Ammon's horn (tissue), 1 donor: Measurements from ENCODE around the gene MYMK.

ENCODE experiments used
- DNase-seq: peaks from one replicate; pipeline ENCODE4 v3.0.0-alpha.2; 2016; ENCODE audit warnings: low spot score

Gene MYMK

GRCh38 chr9:133535306-133535877 lies 10.6 kb upstream of the MYMK start:
- DNase-seq: no peak

- DNase-seq: peak; percentile 73
Measured at GRCh38 chr9:133534346-133535291, 9.9 kb upstream of the MYMK start, which contains the start of gene ADAMTSL2. ADAMTSL2 (plus strand) TSS chr9:133534704; CDS start chr9:133536713, 2,009 bp downstream.

DNA sequence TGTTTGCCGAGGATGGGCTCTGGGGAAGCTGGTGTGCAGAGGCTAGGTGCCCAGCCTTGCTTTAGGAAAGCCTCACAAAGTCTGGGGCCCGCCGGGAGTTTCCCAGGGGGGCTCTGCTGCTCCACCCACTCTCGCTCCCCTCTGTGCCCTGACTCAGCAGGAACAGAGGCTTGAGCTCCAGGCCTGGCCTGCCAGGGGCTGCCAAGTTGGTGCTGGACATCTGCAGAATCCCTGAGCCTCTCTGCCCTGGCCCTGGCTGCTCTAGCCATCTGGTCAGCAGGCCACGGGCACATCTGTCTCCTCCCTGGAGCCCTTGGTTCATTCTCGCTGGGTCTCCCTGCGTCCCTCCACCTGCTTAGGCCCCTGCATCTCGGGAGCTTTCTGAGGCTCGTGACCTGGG lies 9.1 kb upstream of the MYMK start:
- DNase-seq: peak; percentile 44

- peak; percentile 74 for DNase-seq
Measured at GRCh38 chr9:133532937-133533668, 8.3 kb upstream of the MYMK start.

GRCh38 chr9:133531293-133531692 lies 6.5 kb upstream of the MYMK start:
- DNase-seq: no peak

DNA sequence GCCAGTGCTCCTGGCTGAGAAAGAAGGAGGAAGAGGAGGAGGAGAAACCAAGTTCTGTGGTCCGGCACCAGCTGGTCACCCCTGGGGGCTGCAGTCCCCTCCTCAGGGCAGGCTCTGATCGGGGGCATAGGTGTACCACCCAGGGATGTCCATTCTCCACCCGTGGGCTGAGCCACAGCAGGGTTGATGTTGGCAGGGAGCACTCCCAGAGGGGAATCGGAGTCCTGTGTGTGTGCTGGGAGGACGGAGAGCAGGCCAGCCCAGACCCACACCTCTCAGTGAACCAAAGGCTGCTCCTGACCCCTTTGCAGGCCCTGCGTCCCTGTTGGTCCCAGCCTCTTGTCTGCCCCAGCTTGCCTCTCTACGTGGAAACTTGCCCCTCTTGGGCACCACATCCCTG lies 5.1 kb upstream of the MYMK start:
- no peak for DNase-seq

DNA sequence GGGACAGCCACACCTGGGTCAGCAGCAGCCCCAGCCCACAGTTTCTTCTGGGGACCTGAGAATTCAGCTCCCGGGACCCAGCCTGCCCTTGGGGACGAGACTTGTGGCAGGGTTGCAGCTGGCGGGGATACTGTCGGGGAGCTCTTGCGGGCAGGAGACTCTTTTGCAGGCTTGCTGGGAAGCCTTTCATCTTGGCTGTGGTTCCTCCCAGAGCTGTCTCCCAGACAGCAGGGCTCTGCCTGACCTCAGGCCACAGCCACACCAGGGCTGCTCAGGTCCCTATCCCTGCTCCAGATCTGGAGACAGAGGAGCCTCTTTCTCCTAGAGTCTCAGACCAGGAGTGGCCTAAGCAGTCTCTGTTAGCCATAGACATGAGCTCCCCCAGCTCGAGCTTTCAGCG lies 4.7 kb upstream of the MYMK start:
- no peak for DNase-seq

GRCh38 chr9:133528876-133529241 lies 4.1 kb upstream of the MYMK start:
- no peak for DNase-seq

GRCh38 chr9:133528001-133528875 lies 3.5 kb upstream of the MYMK start:
- DNase-seq: no peak

GRCh38 chr9:133527444-133527920 lies 2.7 kb upstream of the MYMK start:
- DNase-seq: peak; percentile 58

- peak; percentile 90 for DNase-seq
Measured at GRCh38 chr9:133526721-133527321, 2.1 kb upstream of the MYMK start.

GRCh38 chr9:133525677-133526076 lies 918 bp upstream of the MYMK start:
- no peak for DNase-seq

DNA sequence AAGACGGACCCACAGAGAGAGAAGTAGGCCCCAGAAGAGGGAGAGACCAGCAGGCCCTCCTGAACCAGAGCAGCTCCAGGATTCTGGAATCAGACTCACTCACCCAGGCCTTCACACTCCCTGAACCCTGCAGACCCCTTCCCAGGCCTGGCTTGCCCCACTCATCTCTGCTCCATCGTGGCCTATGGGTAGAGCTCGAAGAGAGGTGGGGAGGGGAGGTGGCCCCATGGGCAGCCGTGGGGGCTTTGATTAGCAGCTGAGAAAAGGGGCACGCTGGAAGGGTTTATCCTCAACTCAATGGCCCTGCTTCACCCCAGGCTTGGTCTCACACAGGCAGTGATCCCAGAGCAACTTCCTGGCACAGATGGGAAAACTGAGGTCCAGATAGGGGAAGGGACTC lies 613 bp downstream of the MYMK start:
- DNase-seq: no peak

DNA sequence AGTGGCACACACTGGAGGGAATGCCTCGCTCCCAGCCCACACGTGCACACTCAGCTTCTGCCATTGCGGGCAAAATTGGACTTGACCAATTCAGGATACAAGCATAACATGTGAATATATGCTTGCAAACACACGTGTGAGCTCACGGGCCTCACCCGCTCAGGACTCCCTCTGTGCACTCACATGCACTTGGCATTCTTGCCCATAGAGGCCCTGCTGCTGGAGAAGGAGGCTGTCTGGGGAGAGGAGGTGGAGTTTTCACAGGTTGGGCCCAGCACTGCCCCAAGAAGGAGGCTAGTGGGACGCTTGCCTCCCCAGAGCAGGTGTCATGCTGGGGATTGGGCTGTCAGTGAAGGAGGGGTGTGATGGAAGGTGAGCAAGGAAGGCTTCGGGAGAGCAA lies 1.7 kb downstream of the MYMK start:
- no peak for DNase-seq

DNA sequence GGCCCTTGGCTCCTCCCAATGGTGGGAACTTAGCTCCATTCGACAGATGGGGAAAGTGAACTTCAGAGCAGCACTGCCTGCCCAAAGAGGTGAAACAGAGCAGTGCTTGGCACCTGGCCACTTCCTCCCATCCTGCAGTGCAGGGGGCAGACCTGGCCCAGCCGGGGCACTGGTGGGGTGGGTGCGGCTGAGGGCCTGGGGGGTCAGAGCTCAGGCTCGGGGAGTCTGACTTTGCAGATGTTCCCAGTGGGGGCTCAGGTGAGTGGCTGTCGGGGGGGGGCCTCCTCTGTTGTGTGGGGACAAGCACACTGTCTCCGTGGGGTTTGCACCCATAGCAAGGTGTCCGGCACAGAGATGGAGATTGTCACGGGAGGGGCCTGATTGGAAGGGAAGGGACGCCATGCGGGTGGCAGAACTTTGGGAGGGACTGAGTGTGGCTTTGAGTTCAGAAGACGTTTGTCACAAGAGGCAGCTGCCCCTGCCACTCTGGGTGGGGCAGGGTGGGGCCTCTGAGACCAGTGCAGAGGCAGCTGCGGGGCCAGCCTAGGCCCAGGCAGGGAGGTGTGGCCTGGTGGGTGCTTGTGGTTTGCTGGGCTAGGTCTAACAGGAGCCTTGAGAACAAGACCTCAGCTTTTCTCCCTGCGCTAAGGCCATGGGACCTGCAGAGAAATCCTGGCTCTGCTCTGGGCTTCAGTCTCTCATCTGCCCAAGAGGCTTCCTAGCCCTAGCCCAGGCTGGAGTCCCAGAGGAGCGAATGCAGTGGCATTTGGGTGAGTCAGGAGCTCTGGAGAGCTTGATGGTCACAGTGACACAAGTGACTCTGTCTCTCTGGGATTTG lies 2.5 kb downstream of the MYMK start:
- no peak for DNase-seq

- DNase-seq: peak; percentile 82
Measured at GRCh38 chr9:133521122-133522072, 3.4 kb downstream of the MYMK start.

DNA sequence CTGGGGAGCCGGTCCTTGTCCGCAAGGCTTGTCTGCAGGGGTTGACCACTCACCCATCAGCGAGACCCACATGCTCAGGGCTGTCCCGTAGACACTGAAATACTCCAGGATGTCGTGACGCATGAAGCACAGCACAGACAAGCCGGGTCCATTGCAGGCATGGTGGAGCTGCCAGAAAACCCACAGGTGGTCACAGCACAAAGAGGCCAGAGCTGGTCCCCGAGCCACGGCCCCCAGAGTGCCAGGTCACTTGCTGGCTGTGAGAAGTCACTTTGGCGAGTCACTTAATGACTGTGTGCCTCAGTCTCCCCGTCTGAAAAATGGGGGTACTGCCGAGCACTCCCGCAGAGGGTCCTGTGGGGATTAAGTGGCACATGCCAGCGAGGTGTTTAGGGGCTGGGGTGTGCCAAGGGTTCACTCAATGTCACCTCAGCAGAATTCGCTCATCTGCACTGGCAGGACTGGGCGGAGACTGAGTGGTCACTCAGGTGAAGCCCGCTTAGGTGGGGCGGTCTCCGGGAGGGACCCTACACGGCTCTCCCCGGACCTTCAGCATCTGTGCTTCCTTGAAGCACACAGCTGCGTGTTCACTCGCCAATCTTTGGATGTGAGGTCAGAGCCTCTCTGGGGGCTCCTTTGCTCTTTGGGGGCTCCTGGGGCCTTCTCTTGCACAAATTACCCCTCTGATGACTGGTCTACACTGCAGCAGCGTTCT lies 4.5 kb downstream of the MYMK start:
- no peak for DNase-seq

DNA sequence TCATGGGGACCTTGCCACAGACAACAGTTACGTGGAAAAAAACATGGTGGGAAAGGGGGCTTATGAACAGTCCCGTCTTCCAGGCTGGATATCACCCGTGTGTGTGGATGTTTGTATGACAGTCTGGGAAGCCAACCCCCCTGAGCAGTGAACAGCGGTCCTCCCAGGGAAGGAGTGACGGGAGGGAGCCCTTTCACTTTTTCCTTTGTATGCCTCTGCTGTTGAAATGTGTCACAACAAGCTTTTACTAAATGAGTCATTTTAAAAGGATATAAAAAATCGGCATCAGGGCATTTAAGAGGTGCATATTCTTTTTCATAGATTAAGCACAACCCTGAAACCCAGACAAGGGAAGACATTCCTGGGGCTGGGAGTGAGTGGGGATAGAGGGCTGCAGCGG lies 5.1 kb downstream of the MYMK start:
- no peak for DNase-seq
